ENCODE measurements around the gene TOB2.

GRCh38 chr22:41436322-41437113 is 10.1 kb downstream of the TOB2 start:
- TF ChIP-seq ELF2 (CRISPR knock-in tag; IDR thresholded peaks at IDR 0.05) (no peak), MAFF (IDR thresholded peaks at IDR 0.05; ENCODE audit: low read length) (no peak), EP300 (IDR thresholded peaks at IDR 0.05; ENCODE audit: low read length) (no peak), ZNF780A (CRISPR knock-in tag; IDR thresholded peaks at IDR 0.05) (no peak), ELF1 (tag; IDR thresholded peaks at IDR 0.05) (no peak), TCF3 (CRISPR knock-in tag; IDR thresholded peaks at IDR 0.05) (no peak), CBX5 (IDR thresholded peaks at IDR 0.05; ENCODE audit: borderline replicate concordance, low read depth) (no peak), HDAC1 (IDR thresholded peaks at IDR 0.05) (no peak), ELK1 (CRISPR knock-in tag; IDR thresholded peaks at IDR 0.05) (no peak), CC2D1A (IDR thresholded peaks at IDR 0.05) (no peak), NFATC3 (IDR thresholded peaks at IDR 0.05) (no peak), GABPA (tag; conservative IDR thresholded peaks at IDR 0.05; ENCODE audit: low read depth) (no peak)
- TF ChIP-seq, protein P1, sequence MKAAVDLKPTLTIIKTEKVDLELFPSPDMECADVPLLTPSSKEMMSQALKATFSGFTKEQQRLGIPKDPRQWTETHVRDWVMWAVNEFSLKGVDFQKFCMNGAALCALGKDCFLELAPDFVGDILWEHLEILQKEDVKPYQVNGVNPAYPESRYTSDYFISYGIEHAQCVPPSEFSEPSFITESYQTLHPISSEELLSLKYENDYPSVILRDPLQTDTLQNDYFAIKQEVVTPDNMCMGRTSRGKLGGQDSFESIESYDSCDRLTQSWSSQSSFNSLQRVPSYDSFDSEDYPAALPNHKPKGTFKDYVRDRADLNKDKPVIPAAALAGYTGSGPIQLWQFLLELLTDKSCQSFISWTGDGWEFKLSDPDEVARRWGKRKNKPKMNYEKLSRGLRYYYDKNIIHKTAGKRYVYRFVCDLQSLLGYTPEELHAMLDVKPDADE (conservative IDR thresholded peaks at IDR 0.05; ENCODE audit: control insufficient read depth, low read depth, low read length): no peak

All from K562 (cell line).